Suprapubic skin (tissue), 4 donors: ENCODE results near the gene SLC22A8. TPM values are rescaled to one million over a fixed set of nuclear protein-coding genes. Genes with fewer than 3 reads are reported as not detected.

Source experiments
- DNase-seq, 2 donors: peaks; one replicate each; pipeline ENCODE4 v3.0.0-alpha.2; 2019; ENCODE audit warnings: low spot score in 2 of 2
- H3K27ac ChIP-seq: fragments of 200-600 bp; sonication (generic); one replicate; pipeline ENCODE4 v1.5.1; 2019
- H3K27me3 ChIP-seq: fragments of 200-600 bp; sonication (generic); one replicate; pipeline ENCODE4 v1.5.1; 2019
- H3K36me3 ChIP-seq: fragments of 200-600 bp; sonication (generic); one replicate; pipeline ENCODE4 v1.5.1; 2019
- H3K4me1 ChIP-seq: fragments of 200-600 bp; sonication (generic); one replicate; pipeline ENCODE4 v1.5.1; 2019
- H3K4me3 ChIP-seq: fragments of 200-600 bp; sonication (generic); one replicate; pipeline ENCODE4 v1.5.1; 2019; ENCODE audit warnings: mild to moderate bottlenecking
- H3K9me3 ChIP-seq: fragments of 200-600 bp; sonication (generic); one replicate; pipeline ENCODE4 v1.5.1; 2019
- CTCF ChIP-seq, 2 donors: fragments of 200-600 bp in 1 of 2; fragments of 450-650 bp in 1 of 2; sonication (generic) in 1 of 2; IDR thresholded peaks; one replicate each; pipeline ENCODE4 v1.5.1; 2016 to 2019; ENCODE audit warnings: antibody characterized with exemption in 2 of 2, mild to moderate bottlenecking in 1 of 2, moderate library complexity in 1 of 2
- EP300 ChIP-seq: sonication (generic); formaldehyde crosslinking; IDR thresholded peaks from one replicate; pipeline ENCODE4 v1.6.1; 2017; ENCODE audit warnings: antibody characterized with exemption
- POLR2A ChIP-seq, 2 donors: fragments of 450-650 bp; IDR thresholded peaks; one replicate each; pipeline ENCODE4 v1.6.1; 2017; ENCODE audit warnings: antibody characterized with exemption in 2 of 2, mild to moderate bottlenecking in 2 of 2, moderate library complexity in 2 of 2
- POLR2AphosphoS5 ChIP-seq, 3 donors: sonication (generic); formaldehyde crosslinking; IDR thresholded peaks; one replicate each; pipeline ENCODE4 v1.6.1; 2017; ENCODE audit warnings: antibody characterized with exemption in 3 of 3
- WGBS: methylation state at CpG from one replicate; pipeline ENCODE4 v1.1.5; 2018; 5-methylcytosine and 5-hydroxymethylcytosine counted together
- total RNA-seq, 4 donors: library from RNA; depleted of rRNA; stranded (reverse); fragments of >200 nt; gene quantifications; one replicate each; pipeline ENCODE4 v1.1.0, GENCODE V29; 2016

The SLC22A8 gene
- total RNA-seq, 4 donors from 2014 or later, result not detected

DNA sequence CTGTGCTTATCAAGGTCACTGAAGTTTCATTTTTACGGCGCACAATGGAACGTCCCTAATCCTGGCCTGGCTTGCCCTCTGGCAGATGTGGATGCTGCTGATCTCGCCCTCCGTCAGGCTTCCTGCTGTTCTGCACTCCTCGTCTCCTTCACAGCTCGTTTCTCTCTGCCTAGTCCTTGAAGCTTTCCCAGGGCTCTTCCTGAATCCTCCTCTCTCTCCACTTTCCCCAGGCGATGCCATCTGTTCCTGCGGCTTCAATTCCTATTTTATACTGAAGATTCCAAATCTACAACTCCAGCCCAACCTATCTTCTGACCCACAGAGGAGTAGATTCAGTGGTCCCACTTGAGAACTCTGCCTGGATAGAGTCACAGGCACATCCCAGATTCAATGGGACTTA lies 14.2 kb downstream of the SLC22A8 start:
- 71% methylated on average over 9 of the region's 9 CpGs for WGBS
- TF ChIP-seq POLR2AphosphoS5 (IDR thresholded peaks at IDR 0.05), result no peak
- TF ChIP-seq EP300, result no peak
- TF ChIP-seq POLR2A (IDR thresholded peaks at IDR 0.05), result no peak
- no peak for TF ChIP-seq CTCF (IDR thresholded peaks at IDR 0.05)
- no peak for DNase-seq

DNA sequence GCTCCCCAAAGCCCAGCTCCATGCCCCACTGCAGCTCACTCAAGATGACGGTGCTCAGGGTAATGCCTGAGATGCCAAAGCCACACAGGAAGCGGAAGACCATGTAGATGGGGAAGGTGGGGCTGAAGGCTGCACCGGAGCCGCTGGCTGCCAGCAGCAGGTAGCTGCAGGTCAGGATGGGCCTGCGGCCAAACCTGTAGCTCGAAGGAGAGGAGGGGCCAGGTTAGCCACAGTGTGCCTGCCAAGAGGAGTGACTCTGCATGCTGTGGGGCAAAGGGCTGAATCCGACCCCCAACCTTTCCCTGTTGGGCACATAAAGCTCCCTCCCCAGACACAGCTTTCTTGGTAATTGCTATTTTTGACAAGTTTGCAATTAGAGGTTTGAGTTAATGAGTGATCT lies 16.0 kb downstream of the SLC22A8 start:
- H3K4me1 ChIP-seq, result no peaks in the 10 kb centered on the region
- no peaks in the 10 kb centered on the region for H3K36me3 ChIP-seq
- 31% methylated on average over 7 of the region's 7 CpGs for WGBS
- H3K4me3 ChIP-seq, result no peak overlapping the region
- no peak for DNase-seq
- TF ChIP-seq POLR2A (IDR thresholded peaks at IDR 0.05) (no peak), POLR2AphosphoS5 (IDR thresholded peaks at IDR 0.05) (no peak), CTCF (IDR thresholded peaks at IDR 0.05) (no peak), EP300 (no peak)
- H3K9me3 ChIP-seq, result no peaks in the 10 kb centered on the region
- no peaks in the 10 kb centered on the region for H3K27me3 ChIP-seq
- H3K27ac ChIP-seq, result no peak overlapping the region

More for the DNA sequence above, 14.2 kb downstream of the SLC22A8 start:
- Histone ChIP-seq H3K27me3 (no peaks in the 10 kb centered on the region), H3K9me3 (no peaks in the 10 kb centered on the region), H3K4me1 (no peaks in the 10 kb centered on the region), H3K36me3 (no peaks in the 10 kb centered on the region), H3K27ac (no peak overlapping the region), H3K4me3 (no peak overlapping the region)

GRCh38 chr11:62999156-62999555 lies 16.5 kb downstream of the SLC22A8 start:
- H3K27ac ChIP-seq, result no peak overlapping the region
- no peaks in the 10 kb centered on the region for H3K9me3 ChIP-seq
- TF ChIP-seq EP300, result no peak
- no peak for TF ChIP-seq CTCF (IDR thresholded peaks at IDR 0.05)
- no peak for TF ChIP-seq POLR2AphosphoS5 (IDR thresholded peaks at IDR 0.05)
- no peak for TF ChIP-seq POLR2A (IDR thresholded peaks at IDR 0.05)
- H3K4me1 ChIP-seq, result no peaks in the 10 kb centered on the region
- no peaks in the 10 kb centered on the region for H3K27me3 ChIP-seq
- 98% methylated on average over 5 of the region's 5 CpGs for WGBS
- H3K4me3 ChIP-seq, result no peak overlapping the region
- DNase-seq, result no peak
- no peaks in the 10 kb centered on the region for H3K36me3 ChIP-seq

GRCh38 chr11:62996271-62996670 lies 19.4 kb downstream of the SLC22A8 start:
- 73% methylated on average over 1 of the region's 1 CpG for WGBS
- Histone ChIP-seq H3K4me3 (no peak overlapping the region), H3K36me3 (no peaks in the 10 kb centered on the region), H3K9me3 (no peaks in the 10 kb centered on the region), H3K27me3 (no peaks in the 10 kb centered on the region), H3K27ac (no peak overlapping the region), H3K4me1 (no peaks in the 10 kb centered on the region)
- TF ChIP-seq POLR2A (IDR thresholded peaks at IDR 0.05) (no peak), CTCF (IDR thresholded peaks at IDR 0.05) (no peak), EP300 (no peak), POLR2AphosphoS5 (IDR thresholded peaks at IDR 0.05) (no peak)
- DNase-seq, result no peak

- WGBS, result 81% methylated on average over 4 of the region's 4 CpGs
- TF ChIP-seq EP300 (no peak), POLR2AphosphoS5 (IDR thresholded peaks at IDR 0.05) (no peak), CTCF (IDR thresholded peaks at IDR 0.05) (no peak), POLR2A (IDR thresholded peaks at IDR 0.05) (no peak)
- no peak for DNase-seq
- H3K4me1 ChIP-seq, result no peaks in the 10 kb centered on the region
- no peaks in the 10 kb centered on the region for H3K9me3 ChIP-seq
- no peak overlapping the region for H3K4me3 ChIP-seq
- H3K27me3 ChIP-seq, result no peaks in the 10 kb centered on the region
- H3K27ac ChIP-seq, result no peak overlapping the region
- H3K36me3 ChIP-seq, result no peaks in the 10 kb centered on the region
Observed at GRCh38 chr11:62994775-62995174, 20.9 kb downstream of the SLC22A8 start.
